HG03521 (cell line): ENCODE results near the gene RNU1-4.
"Not testable (repeated sequence)": the region's sequence is repeated elsewhere in the genome, so short reads cannot be mapped to it uniquely, and the experiment has no call there.

Experiments used
- ATAC-seq: cut with Tn5 transposase; IDR thresholded peaks from one replicate; pipeline ENCODE4 v1.9.1; 2021; ENCODE audit warnings: mild to moderate bottlenecking, moderate library complexity; ENCODE audit not compliant: unreplicated experiment

Gene RNU1-4

GRCh38 chr1:16725439-16726245 is 14.7 kb upstream of the RNU1-4 start:
- ATAC-seq: not testable (repeated sequence)

GRCh38 chr1:16727190-16728111 is 12.9 kb upstream of the RNU1-4 start:
- no peak for ATAC-seq

GRCh38 chr1:16728243-16728949 is 11.9 kb upstream of the RNU1-4 start:
- not testable (repeated sequence) for ATAC-seq

- ATAC-seq: not testable (repeated sequence)
Observed at GRCh38 chr1:16732254-16732896, 7.9 kb upstream of the RNU1-4 start.

- ATAC-seq: not testable (repeated sequence)
Observed at GRCh38 chr1:16741230-16741629, 914 bp downstream of the RNU1-4 start.

- not testable (repeated sequence) for ATAC-seq
Observed at GRCh38 chr1:16747660-16748059, 7.3 kb downstream of the RNU1-4 start.

GRCh38 chr1:16748710-16749109 is 8.4 kb downstream of the RNU1-4 start:
- ATAC-seq: not testable (repeated sequence)

GRCh38 chr1:16749910-16750888 is 9.9 kb downstream of the RNU1-4 start:
- ATAC-seq: not testable (repeated sequence)

GRCh38 chr1:16752770-16753169 is 12.5 kb downstream of the RNU1-4 start:
- not testable (repeated sequence) for ATAC-seq

- not testable (repeated sequence) for ATAC-seq
Observed at GRCh38 chr1:16755385-16755784, 15.1 kb downstream of the RNU1-4 start.

GRCh38 chr1:16755932-16756331 is 15.6 kb downstream of the RNU1-4 start:
- not testable (repeated sequence) for ATAC-seq

- not testable (repeated sequence) for ATAC-seq
Observed at GRCh38 chr1:16757574-16757973, 17.3 kb downstream of the RNU1-4 start.

- ATAC-seq: not testable (repeated sequence)
Observed at GRCh38 chr1:16758060-16758459, 17.7 kb downstream of the RNU1-4 start.

GRCh38 chr1:16759041-16759493 is 18.8 kb downstream of the RNU1-4 start:
- ATAC-seq: not testable (repeated sequence)

- ATAC-seq: not testable (repeated sequence)
Observed at GRCh38 chr1:16759650-16760455, 19.5 kb downstream of the RNU1-4 start.

GRCh38 chr1:16760456-16760765 is 20.1 kb downstream of the RNU1-4 start:
- ATAC-seq: not testable (repeated sequence)

- not testable (repeated sequence) for ATAC-seq
Observed at GRCh38 chr1:16760801-16761200, 20.5 kb downstream of the RNU1-4 start.

GRCh38 chr1:16764248-16764819 is 24.0 kb downstream of the RNU1-4 start:
- ATAC-seq: not testable (repeated sequence)
